HG03520 (cell line): ENCODE measurements around the gene GOLGA6L2.
"Not testable (repeated sequence)": the region's sequence is repeated elsewhere in the genome, so short reads cannot be mapped to it uniquely, and the experiment has no call there.

Experiments
- ATAC-seq: cut with Tn5 transposase; IDR thresholded peaks from one replicate; pipeline ENCODE4 v1.9.1; 2021; ENCODE audit warnings: mild to moderate bottlenecking, moderate library complexity; ENCODE audit not compliant: unreplicated experiment

Gene GOLGA6L2

DNA sequence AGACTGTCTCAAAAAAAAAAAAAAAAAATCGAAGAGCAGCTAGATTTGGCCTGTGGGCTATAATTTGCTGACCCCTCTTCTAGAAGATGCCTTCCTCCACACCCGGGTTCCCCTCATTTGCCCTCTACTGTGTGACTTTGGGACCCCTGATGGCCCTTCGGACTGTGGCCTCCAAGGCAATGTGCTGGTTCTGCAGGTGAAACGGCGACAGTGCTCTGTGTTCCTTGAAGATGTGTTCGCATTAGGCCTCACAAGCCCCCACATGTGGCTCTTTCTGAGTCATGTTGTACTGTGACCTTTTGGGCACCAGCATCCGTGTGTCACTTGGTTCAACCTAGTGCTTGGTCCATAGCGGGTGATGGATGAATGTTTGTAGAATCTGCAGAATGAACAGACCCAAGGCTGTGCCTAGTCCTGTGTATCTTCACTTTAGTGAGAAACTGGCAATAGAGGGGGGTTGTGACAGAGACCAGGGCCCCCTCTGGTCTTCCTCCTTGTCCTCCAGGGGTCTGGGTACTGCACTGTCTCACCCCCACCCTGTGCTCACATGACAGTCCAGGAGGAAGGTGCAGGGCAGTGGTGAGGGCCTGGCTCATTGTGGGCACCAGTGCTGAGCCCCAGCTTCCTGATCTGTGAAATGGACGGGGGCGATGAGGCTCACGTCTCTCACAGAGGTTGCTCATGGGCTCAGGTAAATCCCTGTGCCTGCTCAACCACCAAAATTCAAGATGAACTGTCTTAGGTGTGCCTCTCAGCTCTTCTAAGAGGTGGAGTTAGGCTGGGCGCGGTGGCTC, 22.7 kb downstream of the GOLGA6L2 start:
- ATAC-seq: no peak

DNA sequence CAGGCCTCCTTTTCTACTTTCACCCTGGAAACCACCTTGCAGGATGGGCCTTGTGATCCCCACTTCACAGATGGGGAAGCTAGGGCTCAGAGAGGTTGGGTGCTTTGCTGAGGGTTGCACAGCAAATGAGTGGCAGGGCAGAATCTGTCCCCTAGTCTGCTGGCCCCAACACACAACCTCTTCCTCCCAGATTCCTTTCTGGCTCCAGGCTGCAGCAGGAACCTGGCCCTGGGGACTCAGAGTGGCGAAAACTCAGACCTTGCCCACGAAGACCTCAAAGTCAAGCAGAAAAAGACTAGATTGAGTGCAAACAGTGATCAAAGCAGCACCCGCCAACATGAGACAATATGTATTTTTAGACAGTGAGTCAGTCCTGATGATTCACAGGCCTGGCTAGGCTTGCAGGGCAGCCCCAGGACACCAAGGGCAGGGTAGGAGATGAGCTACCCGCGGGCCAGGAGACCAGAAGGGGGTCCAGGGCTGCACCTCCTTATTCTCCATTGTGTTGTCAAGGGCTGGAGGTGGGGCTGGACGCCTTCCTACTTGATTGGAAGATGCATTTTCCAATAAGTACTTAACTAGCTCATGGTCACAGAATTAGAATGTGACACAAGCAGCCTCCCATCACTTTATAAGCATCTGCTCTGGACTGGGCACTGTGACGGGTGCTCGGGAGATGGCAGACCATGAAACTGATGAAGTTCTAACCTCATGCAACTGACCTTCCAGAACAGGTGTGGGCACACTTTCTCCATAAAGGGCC, 23.9 kb downstream of the GOLGA6L2 start:
- ATAC-seq: no peak

DNA sequence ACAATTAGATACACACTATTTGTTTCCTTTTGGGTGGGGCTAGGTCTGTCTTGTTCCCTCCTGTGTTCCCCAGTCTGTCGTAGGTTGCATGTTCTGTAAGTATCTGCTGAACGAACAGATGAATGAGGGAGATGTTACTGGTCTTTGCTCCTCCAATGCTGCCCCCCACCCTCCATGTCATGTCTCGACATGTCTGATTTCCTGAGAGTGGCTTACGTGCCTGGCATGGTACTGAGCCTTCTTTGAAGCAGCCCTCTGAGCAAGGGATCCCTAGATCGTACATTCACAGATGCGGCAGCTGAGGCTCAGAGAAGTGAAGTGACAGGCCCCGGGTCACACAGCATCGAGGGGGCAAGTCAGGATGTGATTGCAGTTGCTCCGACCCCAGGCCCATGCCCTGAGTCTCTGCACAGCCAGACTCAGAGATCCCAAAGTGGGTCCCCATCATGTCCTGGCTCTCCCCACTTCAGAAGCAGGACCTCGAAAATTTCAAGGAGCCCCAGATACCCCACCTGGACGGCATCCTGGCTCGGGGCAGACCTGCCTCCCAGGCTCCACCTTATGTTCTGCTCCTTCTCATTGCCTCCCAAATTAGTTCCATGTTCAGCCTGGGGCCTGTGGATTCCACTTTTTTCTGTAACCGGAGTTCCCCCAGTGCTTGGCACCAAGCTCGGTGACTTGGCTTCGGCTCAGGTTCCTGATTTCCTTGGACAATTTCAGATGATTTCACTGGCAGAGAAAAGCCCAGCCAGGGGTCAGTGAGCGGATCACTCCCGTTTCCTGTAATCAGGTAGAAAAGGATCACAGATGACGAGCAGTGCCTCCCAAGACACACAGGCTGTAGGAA, 24.7 kb downstream of the GOLGA6L2 start:
- ATAC-seq: no peak

DNA sequence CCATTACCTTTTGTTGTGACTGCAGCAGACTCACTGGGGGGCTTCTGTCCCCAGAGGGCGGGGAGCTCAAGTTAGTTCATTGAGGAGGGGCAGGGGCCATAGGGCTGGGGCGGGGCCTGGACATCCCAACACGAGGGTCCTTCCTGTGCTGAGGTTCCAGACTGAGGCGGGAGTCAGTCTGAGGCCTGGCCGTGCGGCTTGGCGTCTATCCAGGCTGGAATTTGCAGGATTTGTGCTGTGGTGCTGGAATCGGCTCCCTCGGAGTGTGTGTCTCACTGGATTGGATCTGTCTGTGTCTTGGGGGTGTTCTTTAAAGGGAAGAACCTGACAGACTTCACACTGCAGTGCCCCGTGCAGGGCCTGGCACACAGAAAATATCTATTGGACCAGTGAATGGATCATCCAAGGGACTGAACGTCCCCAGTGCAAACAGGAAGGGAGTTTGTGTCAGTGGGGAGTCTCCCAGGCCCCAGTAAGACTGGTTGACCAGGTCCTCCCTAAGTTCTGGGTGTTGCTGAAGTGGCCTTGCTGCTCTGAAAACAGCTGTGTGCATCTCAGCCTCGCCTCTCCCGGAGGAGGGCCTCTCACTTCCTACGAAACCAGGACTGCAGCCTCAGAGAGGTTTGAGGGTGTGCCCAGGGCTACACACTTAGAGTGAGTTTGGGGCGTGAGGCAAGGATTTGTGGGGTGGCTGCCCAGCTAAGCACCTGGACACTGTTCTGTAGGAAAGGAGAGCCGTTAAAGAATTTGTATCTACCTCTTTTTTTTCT, 26.1 kb downstream of the GOLGA6L2 start:
- ATAC-seq: no peak

DNA sequence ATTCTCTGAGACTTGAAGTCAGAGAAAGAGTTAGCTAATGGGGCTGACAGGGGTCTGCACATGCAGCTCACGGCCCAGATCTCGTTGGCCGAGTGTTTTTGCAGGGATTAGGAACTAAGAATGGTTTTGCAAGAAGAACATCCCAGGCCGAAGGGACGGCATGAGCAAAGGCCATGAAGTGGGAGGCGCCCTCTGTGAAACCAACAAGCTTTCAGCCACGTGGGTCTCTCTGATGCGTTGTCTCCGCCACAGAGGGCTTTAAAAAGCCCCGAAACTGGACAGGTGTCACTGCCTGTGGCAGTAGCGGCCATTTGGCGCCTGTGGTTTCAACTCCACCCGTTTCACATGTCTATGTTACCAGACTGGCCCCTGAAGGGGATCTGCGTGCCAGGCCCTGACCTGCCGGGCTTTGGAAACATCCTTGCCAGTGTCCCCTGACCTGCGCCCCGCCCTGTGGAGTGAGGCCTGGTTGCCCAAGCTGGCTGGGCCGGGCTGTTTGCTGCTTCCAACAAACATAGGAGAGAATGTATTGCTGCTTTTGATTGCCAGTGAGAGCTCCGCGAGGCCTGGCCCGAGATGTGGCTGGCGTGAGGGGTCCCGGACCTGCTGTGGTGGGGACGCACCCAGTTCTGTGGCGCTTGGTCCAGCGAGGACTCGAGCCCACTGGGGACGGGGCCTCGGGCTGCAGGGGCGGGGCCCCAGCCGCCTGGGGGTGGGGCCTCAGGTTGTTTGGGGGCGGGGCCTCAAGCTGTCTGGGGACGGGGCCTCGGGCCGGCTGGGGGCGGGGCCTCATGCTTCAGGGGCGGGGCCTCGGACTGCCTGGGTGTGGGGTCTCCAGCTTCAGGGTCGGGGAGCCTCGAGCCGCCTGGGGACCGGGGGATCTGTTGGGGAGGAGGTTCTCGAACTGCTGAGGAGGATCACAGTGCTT, 30.4 kb downstream of the GOLGA6L2 start:
- ATAC-seq: no peak

DNA sequence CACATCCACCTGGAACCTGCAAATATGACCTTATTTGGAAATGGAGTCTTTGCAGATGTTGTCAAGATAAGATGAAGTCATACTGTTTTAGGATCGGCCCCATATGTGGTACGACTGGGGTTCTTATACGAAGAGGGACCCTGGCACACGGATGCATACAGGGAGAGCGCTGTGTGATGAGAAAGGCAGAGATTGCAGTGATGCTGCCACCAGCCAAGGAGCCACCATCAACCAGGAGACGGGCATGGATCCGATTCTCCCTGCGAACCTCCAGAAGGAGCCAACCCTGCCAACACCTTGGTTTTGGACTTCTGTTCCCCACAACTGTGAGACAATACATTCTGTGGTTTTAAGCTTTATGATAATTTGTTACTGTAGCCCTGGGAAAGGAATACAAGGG, 31.2 kb downstream of the GOLGA6L2 start:
- not testable (repeated sequence) for ATAC-seq

DNA sequence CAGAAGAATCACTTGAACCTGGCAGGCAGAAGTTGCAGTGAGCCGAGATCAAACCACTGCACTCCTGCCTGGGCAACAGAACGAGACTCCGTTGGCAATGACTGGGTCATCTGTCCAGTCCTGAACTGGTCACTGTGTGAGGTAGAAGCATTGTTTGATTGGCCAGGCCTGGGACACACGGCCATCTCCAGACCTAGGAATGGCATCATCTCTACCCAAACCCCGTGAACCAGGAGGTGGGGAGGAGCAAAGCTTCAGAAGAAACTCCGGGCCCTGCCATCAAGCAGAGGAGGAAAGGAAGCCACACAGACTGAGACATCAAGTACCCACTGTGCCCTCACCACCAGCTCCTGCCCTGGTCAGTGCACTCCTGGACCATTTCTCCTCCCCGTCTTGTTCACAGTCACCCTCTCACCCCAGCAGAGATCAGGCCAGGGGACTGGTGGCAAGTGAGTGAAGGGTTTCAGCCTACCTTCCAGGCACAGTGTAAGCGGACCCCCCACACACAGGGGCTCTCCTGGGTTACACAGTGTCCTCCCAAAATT, 31.6 kb downstream of the GOLGA6L2 start:
- ATAC-seq: no peak

DNA sequence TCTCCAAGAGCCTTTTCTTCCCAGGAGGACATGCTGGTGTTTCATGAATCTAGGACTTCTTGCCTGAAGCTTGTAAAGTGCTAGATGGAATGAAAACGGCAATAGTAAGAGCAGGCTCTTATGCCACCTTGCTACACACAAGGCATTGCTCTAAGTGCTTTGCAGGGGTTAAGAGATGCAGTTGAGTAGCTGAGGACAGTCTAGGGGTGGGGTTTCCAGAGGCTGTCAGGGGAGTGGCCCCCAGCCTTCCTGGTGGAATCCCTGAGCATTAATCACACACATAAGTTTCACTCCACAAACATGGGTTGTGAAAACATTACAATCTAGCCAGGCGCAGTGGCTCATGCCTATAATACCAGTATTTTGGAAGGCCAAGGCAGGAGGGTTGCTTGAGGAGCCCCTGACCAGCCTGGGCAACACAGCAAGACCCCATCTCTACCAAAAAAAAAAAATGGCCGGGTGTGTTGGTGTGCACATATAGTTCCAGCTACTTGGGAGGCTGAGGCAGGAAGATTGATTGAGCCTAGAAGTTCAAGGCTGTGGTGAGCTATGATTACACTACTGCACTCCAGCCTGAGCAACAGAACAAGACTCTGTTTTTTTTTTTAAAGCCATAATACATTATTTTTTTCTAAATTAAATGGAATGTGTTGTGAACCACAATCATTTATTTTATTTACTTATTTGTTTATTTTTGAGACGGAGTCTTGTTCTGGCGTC, 34.0 kb downstream of the GOLGA6L2 start:
- not testable (repeated sequence) for ATAC-seq

DNA sequence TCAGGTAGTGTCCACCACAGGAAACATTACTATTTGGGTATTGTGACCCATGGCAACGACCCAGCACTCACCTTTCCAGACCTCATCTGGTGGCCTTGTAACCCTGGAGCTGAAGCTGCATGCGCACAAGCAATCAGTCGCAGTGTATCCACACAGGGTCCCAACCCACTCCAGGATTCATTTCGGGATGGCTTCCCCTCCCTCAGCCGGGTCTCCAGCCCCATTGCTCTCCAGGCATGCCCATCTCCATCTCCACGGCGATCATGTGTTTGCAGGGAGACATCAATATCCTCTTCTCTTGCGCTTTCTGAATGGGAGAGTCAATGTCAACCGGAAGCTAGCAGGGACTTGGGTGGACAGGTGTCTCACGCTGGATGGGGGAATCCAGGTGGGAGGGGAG, 35.2 kb downstream of the GOLGA6L2 start:
- no peak for ATAC-seq

DNA sequence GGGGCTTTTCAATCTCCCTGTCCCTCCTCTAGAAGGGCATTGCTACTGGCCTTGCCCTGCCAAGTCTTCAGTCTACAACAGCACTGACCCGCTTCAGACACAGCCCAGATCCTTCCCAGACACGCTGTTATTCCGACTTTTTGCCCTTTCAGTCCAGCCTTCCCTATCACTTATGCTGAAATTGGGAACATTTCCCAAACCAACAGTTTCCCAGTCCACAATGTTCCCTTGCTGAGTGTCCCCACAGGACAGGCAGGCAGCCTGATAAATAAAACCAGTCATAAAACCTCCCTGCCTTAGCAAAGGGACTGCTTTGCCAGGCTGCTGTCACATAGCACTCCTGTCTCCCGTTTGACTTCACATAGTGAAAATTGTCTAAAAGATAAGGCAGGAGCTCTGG, 43.5 kb downstream of the GOLGA6L2 start:
- no peak for ATAC-seq

DNA sequence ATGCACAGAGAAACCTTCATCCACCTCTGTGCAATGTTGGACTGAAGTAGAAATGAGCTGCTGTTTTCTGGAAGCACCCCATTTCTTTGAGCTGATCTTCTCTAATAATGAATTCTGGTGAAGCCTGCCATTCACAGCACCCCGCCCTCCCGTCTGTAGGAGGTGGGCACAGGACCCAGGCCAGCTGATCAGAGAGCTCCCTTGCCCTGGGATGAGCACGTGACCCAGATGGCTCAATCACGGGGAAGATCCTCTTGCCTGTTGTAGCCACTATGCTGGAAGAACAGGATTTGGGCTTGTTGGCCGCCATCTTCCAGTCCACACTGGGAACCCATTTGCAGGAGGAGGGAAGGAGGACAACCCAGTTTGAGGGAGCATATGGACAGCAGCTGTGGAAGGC, 44.5 kb downstream of the GOLGA6L2 start:
- ATAC-seq: no peak

DNA sequence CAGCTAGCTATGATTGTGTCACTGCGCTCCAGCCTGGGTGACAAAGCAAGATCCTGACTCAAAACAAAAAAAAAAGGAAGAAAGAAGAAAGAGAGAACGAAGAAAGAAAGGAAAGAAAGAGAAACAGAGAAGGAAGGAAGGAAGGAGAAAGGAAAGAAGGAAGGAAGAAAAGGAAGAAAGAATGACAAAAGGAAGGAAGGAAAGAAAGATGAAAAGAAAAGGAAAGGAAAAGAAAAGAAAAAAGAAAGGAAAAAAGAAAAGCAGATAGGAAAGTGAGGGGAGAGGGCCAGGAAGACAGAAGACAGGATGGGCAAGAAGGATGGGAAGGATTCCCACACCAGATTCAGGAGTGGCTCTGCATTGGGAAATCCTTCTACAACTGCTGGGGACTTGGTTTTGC, 44.9 kb downstream of the GOLGA6L2 start:
- ATAC-seq: no peak

DNA sequence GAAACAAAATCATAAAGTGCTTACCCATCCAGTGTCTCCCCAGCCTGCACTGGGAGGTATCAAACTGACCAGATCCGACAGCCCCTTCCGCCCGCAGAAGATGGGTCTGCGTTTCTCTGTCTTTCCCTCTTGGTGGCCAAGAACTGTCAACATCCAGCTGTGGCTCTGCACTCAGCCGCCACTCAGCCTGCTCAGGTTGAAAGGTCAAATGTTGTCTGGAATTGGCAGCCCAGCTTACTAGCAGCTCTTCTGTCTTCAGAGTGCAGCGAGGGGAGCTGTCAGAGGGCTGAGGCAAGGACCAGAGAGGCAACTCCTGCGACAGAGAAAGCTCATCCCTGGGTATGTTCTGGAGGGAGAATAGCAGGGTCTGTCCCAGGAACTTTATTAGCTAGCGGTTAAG, 45.4 kb downstream of the GOLGA6L2 start:
- no peak for ATAC-seq

DNA sequence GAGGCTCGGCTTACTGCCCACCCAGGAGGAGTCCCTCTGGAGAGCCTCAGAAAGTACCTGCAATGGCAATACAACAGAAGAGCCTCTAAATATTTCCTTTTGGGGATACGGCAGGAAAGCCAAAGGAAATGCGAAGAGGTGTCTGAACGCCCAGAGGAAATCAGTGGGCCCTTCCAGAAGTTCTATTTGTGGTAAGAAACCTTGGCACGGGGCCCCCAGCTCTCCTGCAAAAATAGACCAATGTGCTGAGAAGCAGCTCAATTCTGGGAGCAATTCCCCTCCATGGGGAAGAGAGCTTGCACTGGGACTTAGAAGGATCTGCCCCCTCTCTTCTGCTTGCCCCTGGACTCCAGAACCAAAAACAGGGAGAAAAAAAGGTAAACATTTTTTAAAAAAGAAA, 47.8 kb downstream of the GOLGA6L2 start:
- not testable (repeated sequence) for ATAC-seq

DNA sequence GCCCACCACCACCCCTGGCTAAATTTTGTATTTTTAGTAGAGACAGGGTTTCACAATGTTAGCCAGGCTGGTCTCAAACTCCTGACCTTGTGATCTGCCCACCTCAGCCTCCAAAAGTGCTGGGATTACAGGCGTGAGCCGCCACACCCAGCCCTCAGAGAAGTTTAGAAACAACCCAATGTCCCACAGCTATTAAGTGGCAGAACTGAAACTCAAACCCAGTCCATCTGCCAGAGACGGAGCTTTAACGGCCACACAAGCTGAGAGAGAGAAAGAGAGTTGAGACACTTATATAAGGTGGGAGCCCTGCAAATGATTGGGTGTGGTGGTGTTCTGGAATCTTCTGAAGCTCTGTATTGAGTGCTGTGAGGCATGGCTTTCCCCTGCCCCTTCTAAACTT, 48.7 kb downstream of the GOLGA6L2 start:
- not testable (repeated sequence) for ATAC-seq

DNA sequence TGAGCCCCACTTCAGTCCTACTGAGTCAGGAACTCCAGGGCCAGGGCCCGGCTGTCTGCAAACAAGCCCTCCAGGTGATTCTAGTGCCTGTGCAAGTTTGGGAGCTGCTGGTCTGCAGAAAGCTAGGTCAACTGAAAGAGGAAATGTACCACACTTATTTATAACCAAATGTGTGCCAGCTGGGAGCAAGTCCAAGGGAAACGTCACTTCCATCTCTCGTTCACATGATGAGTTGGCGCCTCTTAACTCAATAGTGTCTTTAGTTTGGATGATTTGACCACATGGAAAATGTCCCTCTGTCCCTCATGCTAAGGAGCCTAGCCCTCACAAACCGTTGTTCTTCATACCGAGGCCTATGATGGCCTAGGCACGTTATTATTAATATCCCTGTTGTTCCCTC, 49.3 kb downstream of the GOLGA6L2 start:
- no peak for ATAC-seq

DNA sequence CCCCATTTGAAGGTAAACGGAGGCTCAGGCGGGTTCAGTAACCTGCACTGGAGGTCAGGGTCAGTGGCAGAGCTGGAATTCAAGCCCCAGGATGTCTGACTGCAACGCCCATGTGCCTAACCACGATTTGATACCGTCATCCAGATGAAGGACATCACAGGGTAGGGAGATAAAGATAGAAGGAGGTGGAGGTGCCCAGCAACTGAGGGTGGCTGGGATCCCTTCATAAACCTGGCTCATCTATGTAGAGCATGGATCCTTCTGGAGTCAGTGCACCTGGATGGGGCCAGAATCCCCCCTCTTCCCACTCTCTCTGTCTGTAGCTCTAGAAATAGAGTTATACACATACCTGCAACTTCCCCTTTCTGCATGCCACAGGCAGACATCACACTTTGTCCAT, 51.2 kb downstream of the GOLGA6L2 start:
- no peak for ATAC-seq

DNA sequence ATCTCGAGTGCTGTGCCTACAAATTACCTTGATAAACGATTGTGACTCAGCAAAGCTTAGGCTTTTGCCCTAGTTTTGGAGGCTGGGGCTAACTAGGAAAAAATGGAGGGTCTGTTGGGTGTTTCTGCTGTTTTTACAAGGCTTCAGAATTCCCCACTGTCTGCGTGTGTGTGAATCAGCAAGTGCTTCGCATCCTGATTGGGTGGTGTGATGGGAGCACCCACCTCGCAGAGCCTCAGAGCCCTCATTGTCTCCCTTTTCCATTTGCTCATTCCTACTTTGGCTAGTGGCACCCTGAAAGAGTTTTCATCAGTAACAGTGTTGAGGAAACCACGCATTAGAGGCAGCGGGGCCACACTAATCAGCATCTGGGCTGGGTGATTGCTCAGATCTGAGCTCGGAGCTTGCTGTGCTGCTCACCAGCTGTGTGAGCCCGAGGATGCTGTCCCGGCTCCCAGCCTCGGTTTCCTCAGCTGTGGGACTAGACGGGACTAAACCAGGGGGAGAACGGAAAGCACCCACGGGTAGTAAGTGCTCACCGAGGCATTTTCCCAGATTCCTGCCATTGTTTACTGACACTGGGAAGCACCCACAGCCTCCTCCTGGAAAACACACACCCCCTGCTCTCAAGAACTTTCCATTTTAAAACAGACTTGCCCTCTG, 51.9 kb downstream of the GOLGA6L2 start:
- ATAC-seq: no peak
